ENCODE results near the gene CD48. TPM values are rescaled to one million over a fixed set of nuclear protein-coding genes. Genes with fewer than 3 reads are reported as not detected.

The CD48 gene
- total and polyA plus RNA-seq, 2 of the 4 experiments (the other 2 are of a cell fraction) = not detected

- H3K9ac ChIP-seq (ENCODE audit: low read depth, low read length) = no peak overlapping the region
- CTCF ChIA-PET = no interaction called here
- no peaks in the 10 kb centered on the region for H4K20me1 ChIP-seq (ENCODE audit: insufficient read depth, low read length)
- no peak overlapping the region for H2BK20ac ChIP-seq (ENCODE audit: low read depth, low read length)
- H2BK120ac ChIP-seq (ENCODE audit: low read depth, low read length) = no peak overlapping the region
- no peak overlapping the region for H2AFZ ChIP-seq (replicated peaks; ENCODE audit: low read length, poor library complexity)
- no peak overlapping the region for H3K23ac ChIP-seq (ENCODE audit: low read depth, low read length)
- no peak overlapping the region for H4K91ac ChIP-seq (ENCODE audit: insufficient read depth, low read depth, low read length)
- no peaks in the 10 kb centered on the region for H3K4me1 ChIP-seq (ENCODE audit: control insufficient read depth, insufficient read depth, low read length)
- H3K4me2 ChIP-seq (ENCODE audit: low read depth, low read length) = no peak overlapping the region
- no peak overlapping the region for H3K4ac ChIP-seq (ENCODE audit: low read depth, low read length)
- no peak overlapping the region for H3K18ac ChIP-seq (ENCODE audit: low read depth, low read length)
- no peak overlapping the region for H2AK9ac ChIP-seq (replicated peaks; ENCODE audit: low read depth, low read length, poor library complexity)
- H2BK5ac ChIP-seq (ENCODE audit: low read depth, low read length, poor library complexity, severe bottlenecking) = no peak overlapping the region
- no peak for TF ChIP-seq RFX5 (IDR thresholded peaks at IDR 0.05; ENCODE audit: low read depth, low read length)
- TF ChIP-seq MAZ (IDR thresholded peaks at IDR 0.05; ENCODE audit: borderline replicate concordance, low read depth, low read length) = no peak
- no peak for TF ChIP-seq FOS (IDR thresholded peaks at IDR 0.05; ENCODE audit: low read depth, low read length)
- TF ChIP-seq RCOR1 (IDR thresholded peaks at IDR 0.05; ENCODE audit: insufficient replicate concordance, low read length) = no peak
- TF ChIP-seq CEBPB (IDR thresholded peaks at IDR 0.05; ENCODE audit: low read depth, low read length) = no peak
- no peak for TF ChIP-seq SMC3 (IDR thresholded peaks at IDR 0.05; ENCODE audit: low read depth, low read length)
- TF ChIP-seq POLR2A (IDR thresholded peaks at IDR 0.05; ENCODE audit: low read depth, low read length) = no peak
- TF ChIP-seq USF2 (IDR thresholded peaks at IDR 0.05; ENCODE audit: low read depth, low read length) = no peak
- TF ChIP-seq NFE2L2 (IDR thresholded peaks at IDR 0.05; ENCODE audit: low read depth, low read length) = no peak
- no peak for TF ChIP-seq MXI1 (IDR thresholded peaks at IDR 0.05; ENCODE audit: borderline replicate concordance, low read depth, low read length)
- TF ChIP-seq MAFK (IDR thresholded peaks at IDR 0.05; ENCODE audit: low read depth, low read length) = no peak
- no peak for TF ChIP-seq CHD1 (IDR thresholded peaks at IDR 0.05; ENCODE audit: low read depth, low read length)
- in situ Hi-C loops (cut with MboI; ENCODE audit: low sequenced_read_pairs) = no loop called here
- H3K14ac ChIP-seq (replicated peaks; ENCODE audit: low read depth, low read length) = no peak overlapping the region
- no peak overlapping the region for H4K8ac ChIP-seq (ENCODE audit: low read depth in 2 of 2, low read length in 2 of 2)
- ATAC-seq (ENCODE audit: low read depth) = no peak
- no peaks in the 10 kb centered on the region for H3K9me3 ChIP-seq (ENCODE audit: control insufficient read depth, insufficient read depth, low read length)
- no peak overlapping the region for H3K56ac ChIP-seq (ENCODE audit: extremely low read depth, insufficient read depth, low read length)
- WGBS, 2 experiments (ENCODE audit: extremely low coverage in 2 of 2, insufficient read length in 1 of 2) = no CpG with 5 or more reads among the region's 4 CpGs
- H3K36me3 ChIP-seq (ENCODE audit: control insufficient read depth, insufficient read depth, low read length) = no peaks in the 10 kb centered on the region
- no TSS peak for BruUV-seq (replicated peaks)
- no peaks in the 10 kb centered on the region for H3K27me3 ChIP-seq (ENCODE audit: control insufficient read depth, insufficient read depth, low read length)
- POLR2A ChIA-PET (ENCODE audit: unreplicated experiment) = no interaction called here
- no peak overlapping the region for H3K27ac ChIP-seq (ENCODE audit: insufficient read depth, low read length)
- no peak overlapping the region for H2AK5ac ChIP-seq (ENCODE audit: low read depth, low read length)
- no peaks in the 10 kb centered on the region for H3K9me1 ChIP-seq (ENCODE audit: insufficient read depth, low read length)
- H3K79me1 ChIP-seq (ENCODE audit: low read depth in 1 of 2, low read length in 2 of 2) = no peaks in the 10 kb centered on the region
- H2BK15ac ChIP-seq (ENCODE audit: low read depth, low read length) = no peak overlapping the region
- H3K4me3 ChIP-seq (ENCODE audit: insufficient read depth, low read depth, low read length) = no peak overlapping the region
- no peak for DNase-seq
- intact Hi-C loops (cut with micrococcal nuclease) = no loop called here
- H4K5ac ChIP-seq (ENCODE audit: low read depth, low read length) = no peak overlapping the region
- dilution Hi-C loops (cut with HindIII; ENCODE audit: low sequenced_read_pairs, unreplicated experiment) = no loop called here
These were observed 4.9 kb downstream of the CD48 start for GRCh38 chr1:160706526-160707235.
